IMR-90 (cell line): ENCODE data around the gene OPCML. TPM values are rescaled to one million over a fixed set of nuclear protein-coding genes. Genes with fewer than 3 reads are reported as not detected.

ENCODE experiments used
- ATAC-seq: fragments of 200-7000 bp; cut with Tn5 transposase; 2 replicates; pipeline ENCODE4 v1.9.1; 2020; ENCODE audit warnings: low read depth, mild to moderate bottlenecking, moderate library complexity
- BruUV-seq: library from RNA; stranded (reverse); fragments of 400-500 nt; replicated peaks from 2 replicates; lab custom pipeline; 2021; lab: Mats Ljungman, UMichigan
- CTCF ChIA-PET: fragments of 300-600 bp; formaldehyde crosslinking; extraction: SDS; loops from one replicate; lab custom pipeline; 2021; ENCODE audit warnings: antibody characterized with exemption; lab: Yijun Ruan, JAX
- POLR2A ChIA-PET: fragments of 300-600 bp; sonication (Branson Sonifier 250); formaldehyde crosslinking; loops from one replicate; lab custom pipeline; 2022; ENCODE audit warnings: antibody characterized with exemption; ENCODE audit not compliant: unreplicated experiment; lab: Charles Lee
- DNase-seq: peaks from one replicate; pipeline ENCODE4 v3.0.0; 2013
- H2AFZ ChIP-seq: replicated peaks from 2 replicates; pipeline ENCODE3; 2013; ENCODE audit warnings: low read length, mild to moderate bottlenecking; ENCODE audit not compliant: poor library complexity
- H2AK5ac ChIP-seq: 2 replicates; pipeline ENCODE4 v1.6.1; 2013; ENCODE audit warnings: low read depth, low read length, inconsistent platforms
- H2AK9ac ChIP-seq: replicated peaks from 2 replicates; pipeline ENCODE3; 2013; ENCODE audit warnings: mild to moderate bottlenecking, low read depth, low read length, moderate library complexity; ENCODE audit not compliant: poor library complexity
- H2BK120ac ChIP-seq: 2 replicates; pipeline ENCODE4 v1.6.1; 2013; ENCODE audit warnings: low read depth, low read length, inconsistent platforms
- H2BK15ac ChIP-seq: 3 replicates; pipeline ENCODE4 v1.6.1; 2013; ENCODE audit warnings: low read depth, low read length, inconsistent platforms
- H2BK20ac ChIP-seq: 2 replicates; pipeline ENCODE4 v1.6.1; 2013; ENCODE audit warnings: low read depth, mild to moderate bottlenecking, inconsistent platforms, low read length, moderate library complexity
- H2BK5ac ChIP-seq: 2 replicates; pipeline ENCODE4 v1.6.1; 2013; ENCODE audit warnings: mild to moderate bottlenecking, low read depth, low read length, inconsistent platforms; ENCODE audit not compliant: poor library complexity, severe bottlenecking
- H3K14ac ChIP-seq: replicated peaks from 2 replicates; pipeline ENCODE4 v1.6.1; 2013; ENCODE audit warnings: low read depth, low read length, inconsistent platforms
- H3K18ac ChIP-seq: 2 replicates; pipeline ENCODE4 v1.6.1; 2013; ENCODE audit warnings: low read depth, low read length, control low read depth
- H3K23ac ChIP-seq: 2 replicates; pipeline ENCODE4 v1.6.1; 2013; ENCODE audit warnings: low read depth, low read length, inconsistent platforms
- H3K27ac ChIP-seq: 2 replicates; pipeline ENCODE4 v1.5.1; 2013; ENCODE audit warnings: mild to moderate bottlenecking, control low read depth, low read length; ENCODE audit not compliant: insufficient read depth
- H3K27me3 ChIP-seq: 2 replicates; pipeline ENCODE4 v1.6.1; 2013; ENCODE audit warnings: low read length; ENCODE audit not compliant: control insufficient read depth, insufficient read depth
- H3K36me3 ChIP-seq: 2 replicates; pipeline ENCODE4 v1.6.1; 2013; ENCODE audit warnings: low read length, mixed read lengths; ENCODE audit not compliant: control insufficient read depth, insufficient read depth
- H3K4ac ChIP-seq: 2 replicates; pipeline ENCODE4 v1.6.1; 2013; ENCODE audit warnings: low read depth, low read length, inconsistent platforms
- H3K4me1 ChIP-seq: 2 replicates; pipeline ENCODE4 v1.6.1; 2013; ENCODE audit warnings: low read length, mixed read lengths; ENCODE audit not compliant: control insufficient read depth, insufficient read depth
- H3K4me2 ChIP-seq: 2 replicates; pipeline ENCODE4 v1.6.1; 2013; ENCODE audit warnings: low read depth, mild to moderate bottlenecking, control low read depth, low read length, moderate library complexity
- H3K4me3 ChIP-seq: 2 replicates; pipeline ENCODE4 v1.5.1; 2013; ENCODE audit warnings: low read depth, mild to moderate bottlenecking, control low read depth, low read length, moderate library complexity; ENCODE audit not compliant: insufficient read depth
- H3K56ac ChIP-seq: 2 replicates; pipeline ENCODE4 v1.6.1; 2013; ENCODE audit warnings: low read length, inconsistent platforms; ENCODE audit not compliant: insufficient read depth; ENCODE audit errors: extremely low read depth
- H3K79me1 ChIP-seq, 2 experiments: 2 replicates each; pipeline ENCODE4 v1.6.1; 2013; ENCODE audit warnings: low read length in 2 of 2, inconsistent platforms in 1 of 2, low read depth in 1 of 2
- H3K9ac ChIP-seq: 2 replicates; pipeline ENCODE4 v1.6.1; 2013; ENCODE audit warnings: low read depth, low read length, control low read depth
- H3K9me1 ChIP-seq: 2 replicates; pipeline ENCODE4 v1.6.1; 2013; ENCODE audit warnings: low read length, inconsistent platforms; ENCODE audit not compliant: insufficient read depth
- H3K9me3 ChIP-seq: 2 replicates; pipeline ENCODE4 v1.6.1; 2013; ENCODE audit warnings: low read length; ENCODE audit not compliant: control insufficient read depth, insufficient read depth
- H4K20me1 ChIP-seq: 2 replicates; pipeline ENCODE4 v1.6.1; 2013; ENCODE audit warnings: low read length, inconsistent platforms; ENCODE audit not compliant: insufficient read depth
- H4K5ac ChIP-seq: 2 replicates; pipeline ENCODE4 v1.6.1; 2013; ENCODE audit warnings: mild to moderate bottlenecking, low read depth, low read length, control low read depth
- H4K8ac ChIP-seq, 2 experiments: 2 replicates each; pipeline ENCODE4 v1.6.1; 2013; ENCODE audit warnings: low read depth in 2 of 2, low read length in 2 of 2, control low read depth in 1 of 2, inconsistent platforms in 1 of 2
- H4K91ac ChIP-seq: 2 replicates; pipeline ENCODE4 v1.6.1; 2013; ENCODE audit warnings: low read depth, low read length, inconsistent platforms; ENCODE audit not compliant: insufficient read depth
- BHLHE40 ChIP-seq: fragments of 150-350 bp; IDR thresholded peaks from 2 replicates; pipeline ENCODE4 v1.6.1; 2016; ENCODE audit warnings: mild to moderate bottlenecking, low read depth, low read length
- CEBPB ChIP-seq: IDR thresholded peaks from 2 replicates; pipeline ENCODE4 v1.6.1; 2012; ENCODE audit warnings: low read depth, low read length, improper control_type of control experiment
- CHD1 ChIP-seq: IDR thresholded peaks from 2 replicates; pipeline ENCODE4 v1.6.1; 2012; ENCODE audit warnings: low read depth, low read length, improper control_type of control experiment
- CTCF ChIP-seq: conservative IDR thresholded peaks from 2 replicates; pipeline ENCODE4 v1.5.1; 2012; ENCODE audit warnings: mild to moderate bottlenecking, low read depth, low read length, improper control_type of control experiment
- FOS ChIP-seq: fragments of 150-350 bp; IDR thresholded peaks from 2 replicates; pipeline ENCODE4 v1.6.1; 2016; ENCODE audit warnings: low read depth, low read length
- MAFK ChIP-seq: IDR thresholded peaks from 2 replicates; pipeline ENCODE4 v1.6.1; 2012; ENCODE audit warnings: low read depth, low read length, improper control_type of control experiment
- MAZ ChIP-seq: IDR thresholded peaks from 2 replicates; pipeline ENCODE4 v1.6.1; 2012; ENCODE audit warnings: low read depth, mild to moderate bottlenecking, low read length, improper control_type of control experiment, moderate library complexity, borderline replicate concordance
- MXI1 ChIP-seq: IDR thresholded peaks from 2 replicates; pipeline ENCODE4 v1.6.1; 2012; ENCODE audit warnings: low read depth, mild to moderate bottlenecking, low read length, moderate library complexity, borderline replicate concordance
- NFE2L2 ChIP-seq: fragments of 150-350 bp; IDR thresholded peaks from 2 replicates; pipeline ENCODE4 v1.6.1; 2016; ENCODE audit warnings: low read depth, mild to moderate bottlenecking, low read length
- POLR2A ChIP-seq: IDR thresholded peaks from 2 replicates; pipeline ENCODE4 v1.6.1; 2012; ENCODE audit warnings: mild to moderate bottlenecking, low read depth, low read length
- RAD21 ChIP-seq: IDR thresholded peaks from 2 replicates; pipeline ENCODE4 v1.6.1; 2012; ENCODE audit warnings: low read length, improper control_type of control experiment
- RCOR1 ChIP-seq: IDR thresholded peaks from 2 replicates; pipeline ENCODE4 v1.6.1; 2012; ENCODE audit warnings: mild to moderate bottlenecking, low read length, improper control_type of control experiment; ENCODE audit not compliant: insufficient replicate concordance
- RFX5 ChIP-seq: IDR thresholded peaks from 2 replicates; pipeline ENCODE4 v1.8.0; 2012; ENCODE audit warnings: low read depth, mild to moderate bottlenecking, low read length, moderate library complexity
- SMC3 ChIP-seq: fragments of 150-350 bp; IDR thresholded peaks from 2 replicates; pipeline ENCODE4 v1.6.1; 2016; ENCODE audit warnings: low read depth, mild to moderate bottlenecking, antibody characterized with exemption, low read length, moderate library complexity
- WGBS, 2 experiments: methylation state at CpG; one replicate each; pipeline versions ENCODE4 v1.1.5 to v1.1.7; 2013; ENCODE audit warnings: missing lambda C conversion rate in 2 of 2; ENCODE audit not compliant: insufficient read length in 1 of 2; ENCODE audit errors: extremely low coverage in 2 of 2; 5-methylcytosine and 5-hydroxymethylcytosine counted together
- dilution Hi-C: fragments of 300-500 bp; cut with HindIII; formaldehyde crosslinking; loops from one replicate; pipeline ENCODE4 v1.14.3; 2018; ENCODE audit warnings: low sequenced_read_pairs; ENCODE audit not compliant: unreplicated experiment
- in situ Hi-C: fragments of 300-500 bp; cut with MboI; formaldehyde crosslinking; loops from 3 replicates; pipeline ENCODE4 v1.14.3; 2019; ENCODE audit warnings: low sequenced_read_pairs, inconsistent platforms, mixed read lengths
- intact Hi-C: fragments of 100-400 bp; cut with micrococcal nuclease; formaldehyde crosslinking; loops from 2 replicates; pipeline ENCODE4 v1.10.0; 2022
- polyA plus RNA-seq, 3 experiments: library from polyadenylated mRNA; depleted of rRNA; stranded (reverse); fragments of >200 nt; gene quantifications; 2 replicates each; pipeline ENCODE4 v1.2.3, GENCODE V29; 2012; ENCODE audit warnings: low replicate concordance in 1 of 3
- total RNA-seq: library from RNA; depleted of rRNA; stranded (reverse); fragments of >200 nt; gene quantifications from 2 replicates; pipeline ENCODE4 v1.2.3, GENCODE V29; 2012
- TF ChIP-seq, protein P1 (sequence below): fragments of 150-350 bp; IDR thresholded peaks from 2 replicates; pipeline ENCODE4 v1.6.1; 2017; ENCODE audit warnings: mild to moderate bottlenecking, antibody characterized with exemption, low read length, low read depth
- TF ChIP-seq, protein P2 (sequence below): fragments of 150-350 bp; IDR thresholded peaks from 2 replicates; pipeline ENCODE4 v1.6.1; 2016; ENCODE audit warnings: low read depth, mild to moderate bottlenecking, low read length, moderate library complexity, borderline replicate concordance

Gene OPCML
- total and polyA plus RNA-seq, 2 of the 4 experiments (the other 2 are of a cell fraction), result under 0.01 to 2.6 TPM

DNA sequence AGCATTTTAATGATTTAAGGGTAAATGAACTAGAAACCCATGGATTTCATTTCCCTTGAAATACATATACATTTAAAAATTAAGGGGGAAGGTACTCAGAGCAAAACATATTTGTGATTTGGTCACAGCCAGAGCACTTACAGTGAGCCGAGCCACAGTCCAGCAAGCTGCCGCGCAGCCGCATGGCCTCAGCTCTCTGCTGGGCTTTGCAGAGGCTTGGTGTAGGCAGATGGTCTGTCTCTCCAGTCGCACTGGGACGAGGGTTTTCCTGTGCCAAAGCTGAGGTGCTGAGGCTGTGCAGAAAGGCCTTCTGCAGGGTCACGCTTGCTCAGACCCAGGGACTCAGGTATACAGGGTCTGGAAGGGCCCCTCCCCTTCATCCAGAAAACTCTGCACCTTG, 367.3 kb downstream of the OPCML start:
- Histone ChIP-seq H3K4ac (no peak overlapping the region), H2AK5ac (no peak overlapping the region), H3K79me1 (no peaks in the 10 kb centered on the region), H3K4me2 (no peak overlapping the region), H4K8ac (no peak overlapping the region), H4K91ac (no peak overlapping the region), H2AK9ac (no peak overlapping the region), H4K5ac (no peak overlapping the region), H3K27ac (no peak overlapping the region), H3K9me3 (peaks cover 24% of the 10 kb centered on the region), H3K23ac (no peak overlapping the region), H3K36me3 (no peaks in the 10 kb centered on the region), H2BK20ac (no peak overlapping the region), H3K9me1 (no peaks in the 10 kb centered on the region), H2BK120ac (no peak overlapping the region), H2BK5ac (no peak overlapping the region), H3K14ac (no peak overlapping the region), H3K18ac (no peak overlapping the region), H3K4me1 (no peaks in the 10 kb centered on the region), H2BK15ac (no peak overlapping the region), H2AFZ (no peak overlapping the region), H3K56ac (no peak overlapping the region), H3K9ac (no peak overlapping the region), H4K20me1 (no peaks in the 10 kb centered on the region), H3K27me3 (no peaks in the 10 kb centered on the region), H3K4me3 (no peak overlapping the region)
- ATAC-seq (no peak), DNase-seq (no peak)
- intact Hi-C loops, result no loop called here
- TF ChIP-seq CTCF, result no peak
- TF ChIP-seq BHLHE40, result no peak
- no peak for TF ChIP-seq RCOR1
- no peak for TF ChIP-seq MXI1
- no peak for TF ChIP-seq FOS
- TF ChIP-seq POLR2A, result no peak
- TF ChIP-seq RAD21, result no peak
- no peak for TF ChIP-seq RFX5
- TF ChIP-seq NFE2L2, result no peak
- no peak for TF ChIP-seq MAZ
- no peak for TF ChIP-seq MAFK
- TF ChIP-seq, protein P1, sequence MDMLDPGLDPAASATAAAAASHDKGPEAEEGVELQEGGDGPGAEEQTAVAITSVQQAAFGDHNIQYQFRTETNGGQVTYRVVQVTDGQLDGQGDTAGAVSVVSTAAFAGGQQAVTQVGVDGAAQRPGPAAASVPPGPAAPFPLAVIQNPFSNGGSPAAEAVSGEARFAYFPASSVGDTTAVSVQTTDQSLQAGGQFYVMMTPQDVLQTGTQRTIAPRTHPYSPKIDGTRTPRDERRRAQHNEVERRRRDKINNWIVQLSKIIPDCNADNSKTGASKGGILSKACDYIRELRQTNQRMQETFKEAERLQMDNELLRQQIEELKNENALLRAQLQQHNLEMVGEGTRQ, result no peak
- TF ChIP-seq CHD1, result no peak
- TF ChIP-seq CEBPB, result no peak
- TF ChIP-seq, protein P2, sequence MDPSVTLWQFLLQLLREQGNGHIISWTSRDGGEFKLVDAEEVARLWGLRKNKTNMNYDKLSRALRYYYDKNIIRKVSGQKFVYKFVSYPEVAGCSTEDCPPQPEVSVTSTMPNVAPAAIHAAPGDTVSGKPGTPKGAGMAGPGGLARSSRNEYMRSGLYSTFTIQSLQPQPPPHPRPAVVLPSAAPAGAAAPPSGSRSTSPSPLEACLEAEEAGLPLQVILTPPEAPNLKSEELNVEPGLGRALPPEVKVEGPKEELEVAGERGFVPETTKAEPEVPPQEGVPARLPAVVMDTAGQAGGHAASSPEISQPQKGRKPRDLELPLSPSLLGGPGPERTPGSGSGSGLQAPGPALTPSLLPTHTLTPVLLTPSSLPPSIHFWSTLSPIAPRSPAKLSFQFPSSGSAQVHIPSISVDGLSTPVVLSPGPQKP, result no peak
- no peak for TF ChIP-seq SMC3
- no TSS peak for BruUV-seq
- POLR2A ChIA-PET, result no interaction called here
- CTCF ChIA-PET, result no interaction called here
- WGBS, 2 experiments, result 0% methylated on average over 1 of the region's 7 CpGs; no CpG with 5 or more reads in 1 of the 2 experiments
- dilution Hi-C loops, result no loop called here
- in situ Hi-C loops, result no loop called here
